Measurements from ENCODE around the gene MAPK14.
A peak's percentile ranks its signal among the peaks of the same experiment; 100 is the strongest.

MAPK14 gene

GRCh38 chr6:36054415-36054814, 26.8 kb downstream of the MAPK14 start:
- no peaks in the 10 kb centered on the region for H3K4me1 ChIP-seq (ENCODE audit: low read length)
- H3F3A ChIP-seq (ENCODE audit: insufficient read depth, low read length): no peaks in the 10 kb centered on the region
- no peak for DNase-seq
- no peak overlapping the region for H3K27ac ChIP-seq (ENCODE audit: low read length)
- H3K9me2 ChIP-seq (replicated peaks; ENCODE audit: insufficient read depth, low read length): no peaks in the 10 kb centered on the region
- no peaks in the 10 kb centered on the region for H3K27me3 ChIP-seq (replicated peaks; ENCODE audit: insufficient read depth, low read length)
- H3K4me2 ChIP-seq (ENCODE audit: low read depth, low read length): no peak overlapping the region
- H2AFZ ChIP-seq (ENCODE audit: low read length): no peak overlapping the region
- H3K4me3 ChIP-seq (ENCODE audit: low read length): no peak overlapping the region
- H3K36me3 ChIP-seq (replicated peaks; ENCODE audit: insufficient read depth, low read length): no peaks in the 10 kb centered on the region; the same call in 1 of the 2 replicates
- TF ChIP-seq CTCF (IDR thresholded peaks at IDR 0.05; ENCODE audit: low read length) (no peak), EZH2phosphoT487 (IDR thresholded peaks at IDR 0.05; ENCODE audit: low read length) (no peak), EZH2 (optimal IDR thresholded peaks at IDR 0.05; ENCODE audit: low read depth, low read length) (no peak)
- no peak overlapping the region for H3K9ac ChIP-seq (ENCODE audit: low read length)
- H3K79me2 ChIP-seq (ENCODE audit: low read length): peaks cover 79% of the 10 kb centered on the region
- no peaks in the 10 kb centered on the region for H3K9me3 ChIP-seq (replicated peaks; ENCODE audit: insufficient read depth, low read length)
- H4K20me1 ChIP-seq (ENCODE audit: insufficient read depth, low read length): no peaks in the 10 kb centered on the region

GRCh38 chr6:36054956-36055355, 27.3 kb downstream of the MAPK14 start:
- no peaks in the 10 kb centered on the region for H3K9me2 ChIP-seq (replicated peaks; ENCODE audit: insufficient read depth, low read length)
- no peaks in the 10 kb centered on the region for H3K9me3 ChIP-seq (replicated peaks; ENCODE audit: insufficient read depth, low read length)
- TF ChIP-seq CTCF (IDR thresholded peaks at IDR 0.05; ENCODE audit: low read length): no peak
- TF ChIP-seq EZH2 (optimal IDR thresholded peaks at IDR 0.05; ENCODE audit: low read depth, low read length): no peak
- no peak for TF ChIP-seq EZH2phosphoT487 (IDR thresholded peaks at IDR 0.05; ENCODE audit: low read length)
- H2AFZ ChIP-seq (ENCODE audit: low read length): no peak overlapping the region
- H3F3A ChIP-seq (ENCODE audit: insufficient read depth, low read length): no peaks in the 10 kb centered on the region
- H3K9ac ChIP-seq (ENCODE audit: low read length): no peak overlapping the region
- H3K4me3 ChIP-seq (ENCODE audit: low read length): no peak overlapping the region
- no peak overlapping the region for H3K27ac ChIP-seq (ENCODE audit: low read length)
- peak; percentile 19 for DNase-seq
- peaks cover 79% of the 10 kb centered on the region for H3K79me2 ChIP-seq (ENCODE audit: low read length)
- H4K20me1 ChIP-seq (ENCODE audit: insufficient read depth, low read length): no peaks in the 10 kb centered on the region
- H3K4me1 ChIP-seq (ENCODE audit: low read length): no peaks in the 10 kb centered on the region
- no peaks in the 10 kb centered on the region for H3K27me3 ChIP-seq (replicated peaks; ENCODE audit: insufficient read depth, low read length)
- H3K36me3 ChIP-seq (replicated peaks; ENCODE audit: insufficient read depth, low read length): no peaks in the 10 kb centered on the region; the same call in 1 of the 2 replicates
- no peak overlapping the region for H3K4me2 ChIP-seq (ENCODE audit: low read depth, low read length)

- no peak for TF ChIP-seq EZH2phosphoT487 (IDR thresholded peaks at IDR 0.05; ENCODE audit: low read length)
- no peak for TF ChIP-seq CTCF (IDR thresholded peaks at IDR 0.05; ENCODE audit: low read length)
- no peak for TF ChIP-seq EZH2 (optimal IDR thresholded peaks at IDR 0.05; ENCODE audit: low read depth, low read length)
- Histone ChIP-seq H3F3A (ENCODE audit: insufficient read depth, low read length) (no peaks in the 10 kb centered on the region), H3K4me1 (ENCODE audit: low read length) (no peaks in the 10 kb centered on the region), H3K27ac (ENCODE audit: low read length) (no peak overlapping the region), H3K79me2 (ENCODE audit: low read length) (peaks cover 73% of the 10 kb centered on the region), H3K4me2 (ENCODE audit: low read depth, low read length) (no peak overlapping the region), H3K4me3 (ENCODE audit: low read length) (no peak overlapping the region), H2AFZ (ENCODE audit: low read length) (no peak overlapping the region), H3K36me3 (replicated peaks; ENCODE audit: insufficient read depth, low read length) (no peaks in the 10 kb centered on the region; the same call in 1 of the 2 replicates), H3K27me3 (replicated peaks; ENCODE audit: insufficient read depth, low read length) (no peaks in the 10 kb centered on the region), H3K9me2 (replicated peaks; ENCODE audit: insufficient read depth, low read length) (no peaks in the 10 kb centered on the region), H3K9ac (ENCODE audit: low read length) (no peak overlapping the region), H3K9me3 (replicated peaks; ENCODE audit: insufficient read depth, low read length) (no peaks in the 10 kb centered on the region), H4K20me1 (ENCODE audit: insufficient read depth, low read length) (no peaks in the 10 kb centered on the region)
- DNase-seq: no peak
Measured at GRCh38 chr6:36056178-36056577, 28.6 kb downstream of the MAPK14 start.

Data from MM.1S (cell line).